ENCODE data around the gene IFI44.

DNA sequence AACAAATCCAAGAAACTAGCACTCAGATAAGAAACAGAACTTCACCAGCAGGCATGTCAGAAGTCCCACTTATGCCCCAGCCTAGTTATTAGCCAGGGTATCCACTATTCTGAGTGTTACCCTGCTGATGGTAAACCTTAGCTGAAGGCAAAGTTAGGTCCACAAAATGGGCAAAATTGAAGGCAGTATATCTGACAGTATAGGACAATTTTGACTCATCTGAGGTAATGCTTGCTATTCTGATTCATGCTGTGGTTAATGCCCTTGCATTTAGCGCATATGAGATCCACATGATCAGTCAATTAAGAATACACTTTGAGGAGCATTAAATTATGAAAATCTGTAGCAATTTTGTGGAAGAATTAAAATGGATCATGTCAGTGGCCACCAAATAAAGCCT is 15.1 kb downstream of the IFI44 start:
- TF ChIP-seq, protein P1, sequence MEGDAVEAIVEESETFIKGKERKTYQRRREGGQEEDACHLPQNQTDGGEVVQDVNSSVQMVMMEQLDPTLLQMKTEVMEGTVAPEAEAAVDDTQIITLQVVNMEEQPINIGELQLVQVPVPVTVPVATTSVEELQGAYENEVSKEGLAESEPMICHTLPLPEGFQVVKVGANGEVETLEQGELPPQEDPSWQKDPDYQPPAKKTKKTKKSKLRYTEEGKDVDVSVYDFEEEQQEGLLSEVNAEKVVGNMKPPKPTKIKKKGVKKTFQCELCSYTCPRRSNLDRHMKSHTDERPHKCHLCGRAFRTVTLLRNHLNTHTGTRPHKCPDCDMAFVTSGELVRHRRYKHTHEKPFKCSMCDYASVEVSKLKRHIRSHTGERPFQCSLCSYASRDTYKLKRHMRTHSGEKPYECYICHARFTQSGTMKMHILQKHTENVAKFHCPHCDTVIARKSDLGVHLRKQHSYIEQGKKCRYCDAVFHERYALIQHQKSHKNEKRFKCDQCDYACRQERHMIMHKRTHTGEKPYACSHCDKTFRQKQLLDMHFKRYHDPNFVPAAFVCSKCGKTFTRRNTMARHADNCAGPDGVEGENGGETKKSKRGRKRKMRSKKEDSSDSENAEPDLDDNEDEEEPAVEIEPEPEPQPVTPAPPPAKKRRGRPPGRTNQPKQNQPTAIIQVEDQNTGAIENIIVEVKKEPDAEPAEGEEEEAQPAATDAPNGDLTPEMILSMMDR (IDR thresholded peaks at IDR 0.05), result no peak
- TF ChIP-seq EZH2phosphoT487 (IDR thresholded peaks at IDR 0.05), result no peak
- TF ChIP-seq EZH2 (IDR thresholded peaks at IDR 0.05), result no peak

Measured in neural progenitor cell (in vitro differentiated cells).